NCI-H748 (cell line): ENCODE data around the gene MITD1.
A peak's percentile ranks its signal among the peaks of the same experiment; 100 is the strongest.
"Not testable (repeated sequence)": the region's sequence is repeated elsewhere in the genome, so short reads cannot be mapped to it uniquely, and the experiment has no call there.

Source experiments
- DNase-seq: peaks from one replicate; lab custom pipeline; 2025; ENCODE audit not compliant: unreplicated experiment; lab: John Stamatoyannopoulos, UW

MITD1 gene

DNA sequence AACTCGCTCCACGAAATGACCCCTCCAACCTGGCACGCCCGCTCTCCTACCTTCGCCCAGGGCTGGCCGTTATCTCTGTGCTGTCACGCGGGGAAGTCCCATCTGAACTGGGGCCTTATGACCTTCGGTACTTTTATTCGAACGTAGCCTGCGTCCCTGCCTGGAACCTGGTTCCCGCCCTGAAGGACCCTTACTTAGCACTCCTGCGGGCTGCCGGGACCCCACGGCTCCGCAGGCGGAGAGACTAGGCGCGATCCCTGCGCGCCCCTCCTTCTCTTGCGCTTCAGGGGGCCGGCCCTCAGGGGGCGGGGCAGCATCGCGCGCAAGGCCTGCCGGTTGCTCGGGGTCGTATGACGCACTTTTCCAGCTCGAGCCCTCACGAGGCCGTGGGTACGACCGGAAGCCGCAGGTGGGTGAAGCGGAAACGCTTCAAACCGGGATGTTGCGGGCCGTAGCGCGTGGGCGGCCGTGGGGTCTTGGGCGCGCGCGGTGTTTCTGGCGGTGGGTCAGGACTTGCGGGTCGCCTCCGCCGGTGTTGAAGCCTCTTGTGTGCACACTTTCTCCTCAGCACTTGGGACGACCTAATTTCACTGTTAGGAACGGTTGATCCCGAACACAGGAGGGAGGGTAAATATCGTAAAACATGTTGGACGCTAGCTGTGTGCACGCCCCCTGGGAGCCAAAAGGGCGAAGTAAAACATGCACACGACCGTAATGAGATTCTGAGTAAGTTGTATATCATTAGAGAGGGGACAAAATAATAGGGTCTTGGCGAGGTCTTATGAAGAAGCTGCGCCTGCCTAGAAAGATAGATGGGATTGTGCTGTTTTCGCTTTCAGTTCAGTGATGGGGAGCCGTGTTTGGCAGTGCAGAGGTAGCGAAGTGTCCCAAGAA is 26.0 kb downstream of the MITD1 start, which contains the start of the genes LIPT1 and TSGA10:
LIPT1 (plus strand) TSS at position 325 of the 894 bp plus-strand sequence. CDS start 6,991 bp downstream, outside the sequence.
TSGA10 (minus strand) TSS at position 300 of the 894 bp plus-strand sequence. CDS start 45,503 bp downstream, outside the sequence.
- DNase-seq: peak; percentile 93

DNA sequence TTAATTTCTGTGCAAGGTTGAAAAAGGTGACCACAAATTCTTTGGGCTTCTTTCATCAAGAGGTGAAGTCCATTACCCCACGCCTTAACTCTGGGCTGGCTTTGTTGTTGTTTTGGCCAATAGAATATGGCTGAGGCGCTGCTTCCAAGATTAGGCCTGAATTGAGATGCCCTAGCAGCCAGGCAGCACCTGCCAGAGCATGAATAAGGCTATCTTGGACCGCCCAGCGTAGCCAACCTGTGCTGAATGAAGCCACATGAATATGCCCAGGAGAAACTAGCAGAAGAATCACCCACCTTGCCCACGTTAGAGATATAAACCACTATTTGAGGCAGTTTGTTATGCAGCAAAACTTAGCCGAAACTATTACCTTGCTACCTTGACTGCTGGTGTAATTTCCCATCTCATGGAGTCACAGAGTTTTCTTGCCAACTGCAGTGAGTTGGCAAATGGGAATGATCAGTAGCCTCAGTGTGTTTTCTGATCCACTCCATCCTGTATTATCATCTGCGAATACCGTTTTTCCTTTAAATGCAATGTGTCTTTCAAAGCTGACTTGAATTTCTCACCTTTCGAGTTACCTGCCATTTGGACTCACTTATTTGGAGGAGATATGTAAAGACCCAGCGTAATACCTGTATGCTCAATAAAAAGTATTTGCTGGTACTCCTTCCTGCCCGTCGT is 26.8 kb downstream of the MITD1 start:
- peak; percentile 8 for DNase-seq

DNA sequence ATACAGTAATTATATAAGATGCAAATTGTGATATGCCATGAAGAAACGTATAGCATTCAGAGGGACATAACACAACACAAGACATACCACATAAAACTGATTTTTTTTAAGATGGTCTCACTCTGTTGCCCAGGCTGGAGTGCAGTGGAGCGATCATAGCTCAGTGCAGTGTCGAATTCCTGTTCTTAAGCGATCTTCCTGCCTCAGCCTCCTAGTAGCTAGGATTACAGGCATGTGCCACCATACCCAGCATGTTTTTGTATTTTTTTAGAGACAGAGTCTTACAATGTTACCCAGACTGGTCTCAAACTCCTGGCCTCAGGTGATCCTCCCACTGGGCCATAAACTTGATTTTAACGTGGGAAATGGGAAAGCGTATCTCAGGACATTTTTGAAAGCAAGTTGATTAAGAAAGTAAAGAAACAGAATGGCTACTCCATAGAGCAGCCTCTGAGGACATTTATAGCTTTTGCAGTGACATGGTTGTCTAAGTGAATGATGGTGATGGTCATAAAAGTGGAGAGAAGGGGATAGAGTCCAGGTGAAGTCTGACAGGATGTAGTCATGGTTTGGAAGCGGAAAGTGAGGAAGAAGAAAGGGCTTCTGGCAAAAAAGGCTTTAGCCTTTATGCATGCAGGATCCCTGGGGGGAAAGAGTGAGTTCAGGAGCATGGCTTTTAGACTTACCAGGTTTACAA is 28.5 kb downstream of the MITD1 start:
- no peak for DNase-seq

DNA sequence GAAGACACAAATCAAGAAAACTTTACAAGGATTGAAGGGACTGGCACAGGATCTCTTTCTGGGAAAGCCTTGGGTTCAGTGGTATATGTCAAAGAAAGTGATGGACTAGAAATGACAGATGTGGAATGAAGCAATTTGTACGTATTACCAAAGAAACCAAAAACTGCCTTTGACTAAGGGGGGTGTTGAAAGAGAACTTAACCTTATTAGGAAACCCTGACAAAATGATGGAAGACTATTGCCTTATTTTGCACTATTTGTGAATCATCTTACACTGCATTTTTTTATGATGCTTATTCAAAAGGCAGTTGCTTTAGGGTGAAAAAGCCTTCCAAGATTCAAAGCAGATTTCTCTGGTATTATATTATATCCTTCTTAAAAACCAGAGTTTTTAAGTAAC is 30.2 kb downstream of the MITD1 start:
- DNase-seq: no peak

DNA sequence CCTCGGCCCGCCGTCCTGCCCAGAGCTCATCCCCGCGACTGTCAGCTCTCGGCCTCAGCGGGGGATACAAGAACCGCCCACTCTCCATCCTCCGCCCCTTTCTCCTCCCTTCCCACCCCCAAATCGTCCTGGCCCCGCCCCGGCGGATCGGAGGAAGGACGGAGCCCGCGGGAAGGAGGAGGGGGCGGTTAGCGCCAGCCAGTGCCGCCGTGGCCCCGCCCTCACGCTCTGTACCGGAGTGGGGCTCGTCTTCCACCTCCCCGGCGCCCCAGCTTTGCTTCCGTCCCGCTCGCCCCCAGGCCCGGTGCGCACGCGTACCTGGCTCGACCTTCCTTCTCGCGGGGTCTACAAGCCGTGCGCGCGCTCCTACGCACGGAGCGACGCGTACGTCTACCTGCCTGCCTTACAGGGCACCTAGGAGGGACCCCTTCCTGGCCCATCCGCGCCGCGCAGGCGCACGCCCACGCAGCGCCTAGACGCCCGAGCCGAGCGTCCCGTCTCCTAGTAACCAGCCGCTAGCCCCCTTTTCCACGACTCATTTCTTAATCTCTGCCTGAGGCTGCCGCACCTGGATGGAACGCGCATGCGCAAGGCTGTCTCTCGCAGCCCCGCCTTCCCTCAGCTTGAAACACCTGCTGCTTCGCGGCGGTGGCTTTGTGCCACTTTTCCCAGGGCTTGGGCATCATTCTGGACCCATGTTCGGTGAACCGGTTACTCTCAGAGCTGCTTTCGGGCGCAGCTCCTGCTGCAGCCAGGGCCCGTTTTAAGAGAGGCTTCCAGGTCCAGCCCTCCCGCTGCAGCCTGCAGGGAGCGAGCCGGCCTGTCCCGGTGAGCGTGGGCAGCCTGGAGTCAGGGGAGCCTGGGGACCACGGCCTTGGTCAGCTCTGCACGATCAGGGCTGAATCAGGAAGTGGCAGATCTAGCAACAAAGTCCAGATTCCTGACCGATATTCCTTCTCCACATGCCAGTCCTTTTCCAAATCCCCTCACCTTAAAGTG is 39.4 kb downstream of the MITD1 start, which contains the start of gene C2orf15:
C2orf15 (plus strand) TSS at position 598 of the 999 bp plus-strand sequence. CDS start 8,852 bp downstream, outside the sequence.
- DNase-seq: peak; percentile 97

DNA sequence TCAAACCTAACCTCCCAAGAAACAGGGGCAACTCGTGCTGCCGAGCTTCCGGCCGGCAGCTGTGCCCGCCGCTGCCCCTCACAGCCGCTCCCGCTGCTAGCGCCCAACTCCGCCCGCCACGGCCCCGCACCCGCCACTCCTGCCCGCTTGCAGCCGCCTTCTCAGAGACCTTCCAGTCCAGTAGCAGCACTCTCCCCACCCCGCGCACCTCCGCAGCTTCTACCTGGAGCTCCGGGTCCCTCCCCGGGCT is 40.1 kb downstream of the MITD1 start:
- DNase-seq: peak; percentile 84

DNA sequence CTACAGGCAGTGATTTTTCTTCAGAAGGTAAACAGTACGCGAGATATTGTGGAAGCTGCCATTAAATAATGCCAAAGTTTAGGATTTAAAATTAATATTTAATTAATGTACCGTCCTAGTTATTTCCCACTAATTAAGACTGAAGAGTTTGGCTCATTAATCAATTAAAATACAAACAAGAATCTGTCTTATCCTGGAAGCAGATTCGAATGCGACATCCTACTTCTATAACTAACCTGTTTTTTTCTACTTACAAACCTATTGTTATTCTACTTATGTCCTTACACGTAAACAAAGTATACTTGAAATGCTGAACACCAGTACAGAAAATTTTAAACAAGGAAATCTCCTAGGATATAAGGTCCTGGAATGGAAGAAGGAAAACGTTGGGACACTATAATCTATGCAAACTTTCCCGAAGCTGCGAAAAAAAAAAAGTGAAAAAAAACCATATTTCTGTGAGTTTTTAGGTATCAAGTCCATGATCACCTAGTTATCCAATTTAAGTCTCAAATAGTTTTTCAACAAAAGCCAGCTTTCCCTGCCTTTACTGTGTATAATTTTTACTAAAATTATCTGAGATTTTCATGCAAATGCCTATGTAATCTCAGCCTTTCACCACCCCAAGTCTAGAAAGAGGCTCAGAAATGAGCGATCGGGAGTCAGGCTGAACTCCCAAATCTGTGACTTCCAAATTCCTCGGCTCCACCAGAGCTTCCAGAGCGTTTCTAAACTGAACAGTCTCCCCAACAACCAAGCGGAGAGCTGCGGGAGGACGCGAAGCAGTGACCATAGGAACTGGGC is 40.6 kb downstream of the MITD1 start:
- no peak for DNase-seq

DNA sequence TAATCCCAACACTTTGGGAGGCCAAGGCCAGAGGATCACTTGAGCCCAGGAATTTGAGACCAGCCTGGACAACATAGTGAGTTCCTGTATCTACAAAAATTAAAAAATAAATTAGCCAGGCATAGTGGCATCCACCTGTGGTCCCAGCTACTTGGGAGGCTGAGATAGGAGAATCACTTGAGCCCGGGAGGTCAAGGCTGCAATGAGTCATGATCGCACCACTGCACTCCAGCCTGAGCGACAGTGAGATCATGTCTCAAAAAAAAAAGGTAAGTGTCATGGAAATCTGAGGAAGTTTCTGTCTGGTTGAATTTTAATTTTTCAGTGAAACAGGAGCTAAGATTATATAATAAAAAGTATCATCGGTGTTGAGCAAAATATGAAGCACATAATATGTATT is 41.9 kb downstream of the MITD1 start:
- no peak for DNase-seq

DNA sequence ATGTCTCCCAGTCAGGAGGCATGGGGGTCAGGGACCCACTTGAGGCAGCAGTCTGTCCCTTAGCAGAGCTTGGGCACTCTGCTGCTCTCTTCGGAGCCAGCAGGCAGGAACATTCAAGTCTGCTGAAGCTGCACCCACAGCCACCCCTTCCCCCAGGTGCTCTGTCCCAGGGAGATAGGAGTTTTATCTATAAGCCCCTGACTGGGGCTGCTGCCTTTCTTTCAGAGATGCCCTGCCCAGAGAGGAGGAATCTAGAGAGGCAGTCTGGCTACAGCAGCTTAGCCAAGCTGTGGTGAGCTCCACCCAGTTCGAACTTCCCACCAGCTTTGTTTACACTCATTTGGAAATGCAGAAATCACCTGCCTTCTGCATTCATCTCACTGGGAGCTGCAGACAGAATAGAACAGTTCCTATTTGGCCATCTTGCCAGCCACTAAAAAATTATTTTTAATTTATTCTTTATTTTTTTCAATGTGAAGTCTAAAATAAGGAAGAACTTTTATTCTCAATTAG is 45.8 kb downstream of the MITD1 start:
- DNase-seq: not testable (repeated sequence)

DNA sequence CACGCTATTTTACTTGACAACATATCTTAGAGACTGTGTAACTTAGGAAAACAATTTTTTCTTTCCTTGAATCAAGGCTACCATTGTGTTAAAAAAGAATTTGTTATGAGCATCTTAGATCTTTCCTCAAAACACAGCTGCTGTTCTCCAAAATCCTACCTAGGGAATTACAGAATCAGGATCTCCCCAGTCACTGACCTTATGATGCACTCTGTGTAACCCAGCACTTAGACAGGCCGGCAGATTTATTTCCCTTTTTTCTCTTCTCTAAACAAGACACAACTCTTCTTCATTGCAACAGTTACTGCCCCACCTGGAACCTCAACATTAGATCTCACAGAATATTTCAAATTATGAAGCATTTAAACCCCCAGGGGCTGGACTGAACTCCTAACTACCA is 52.9 kb downstream of the MITD1 start:
- DNase-seq: no peak
